H1 (cell line): ENCODE measurements around the gene TRIM71. TPM values are rescaled to one million over a fixed set of nuclear protein-coding genes. Genes with fewer than 3 reads are reported as not detected.

Experiments used
- CTCF ChIA-PET: fragments of 300-600 bp; sonication (Branson Sonifier 250); formaldehyde crosslinking; loops from one replicate; lab custom pipeline; 2021; ENCODE audit not compliant: partially characterized antibody; lab: Charles Lee
- POLR2A ChIA-PET: fragments of 300-600 bp; sonication (Branson Sonifier 250); formaldehyde crosslinking; loops from one replicate; lab custom pipeline; 2021; ENCODE audit warnings: inconsistent platforms; ENCODE audit not compliant: partially characterized antibody; lab: Charles Lee
- DNase-seq, 2 experiments: peaks; one replicate each; pipeline versions ENCODE4 v3.0.0 to v3.0.0-alpha.2; 2010 to 2022; ENCODE audit warnings: low spot score in 2 of 2, low read depth in 1 of 2, mixed read lengths in 1 of 2
- FAIRE-seq: peaks from 2 replicates; lab custom pipeline; 2011; peaks lifted over from hg19 to GRCh38; lab: Jason Lieb, UNC
- H2AFZ ChIP-seq: 2 replicates; pipeline ENCODE4 v1.8.1; 2012; ENCODE audit warnings: low read length, inconsistent platforms
- H2AK5ac ChIP-seq: 2 replicates; pipeline ENCODE4 v1.6.1; 2013; ENCODE audit warnings: low read depth, low read length
- H2BK120ac ChIP-seq: replicated peaks from 2 replicates; pipeline ENCODE3; 2013; ENCODE audit warnings: low read depth, low read length, inconsistent platforms
- H2BK12ac ChIP-seq: 2 replicates; pipeline ENCODE4 v1.6.1; 2013; ENCODE audit warnings: low read depth, low read length
- H2BK15ac ChIP-seq: 2 replicates; pipeline ENCODE4 v1.6.1; 2013; ENCODE audit warnings: low read length
- H2BK20ac ChIP-seq: 2 replicates; pipeline ENCODE4 v1.6.1; 2013; ENCODE audit warnings: low read length
- H2BK5ac ChIP-seq: 2 replicates; pipeline ENCODE4 v1.6.1; 2013; ENCODE audit warnings: low read depth, low read length
- H3K14ac ChIP-seq: 2 replicates; pipeline ENCODE4 v1.6.1; 2013; ENCODE audit warnings: inconsistent platforms; ENCODE audit not compliant: insufficient read length
- H3K18ac ChIP-seq: 2 replicates; pipeline ENCODE4 v1.6.1; 2013; ENCODE audit warnings: low read length; ENCODE audit errors: extremely low read depth
- H3K23ac ChIP-seq: 2 replicates; pipeline ENCODE4 v1.6.1; 2013; ENCODE audit warnings: inconsistent platforms; ENCODE audit not compliant: insufficient read length
- H3K23me2 ChIP-seq: 2 replicates; pipeline ENCODE4 v1.6.1; 2013; ENCODE audit warnings: low read depth, low read length
- H3K27ac ChIP-seq: 2 replicates; pipeline ENCODE4 v1.6.1; 2011; ENCODE audit warnings: low read depth, low read length, inconsistent platforms
- H3K27me3 ChIP-seq, 4 experiments: replicated peaks in 1 of 4; 1 replicate in 1 of 4; 2 replicates in 3 of 4; pipeline versions ENCODE4 v1.6.1 to v1.8.1; 2011 to 2013; ENCODE audit warnings: low read length in 3 of 4, mild to moderate bottlenecking in 3 of 4, inconsistent platforms in 2 of 4, mixed read lengths in 2 of 4, moderate library complexity in 1 of 4; ENCODE audit not compliant: control insufficient read depth in 3 of 4, insufficient read depth in 3 of 4; ENCODE audit errors: extremely low read depth in 1 of 4
- H3K36me3 ChIP-seq, 4 experiments: 2 replicates each; pipeline versions ENCODE4 v1.6.1 to v1.8.1; 2011 to 2013; ENCODE audit warnings: mild to moderate bottlenecking in 4 of 4, low read length in 3 of 4, moderate library complexity in 2 of 4, control low read depth in 1 of 4, inconsistent platforms in 1 of 4; ENCODE audit not compliant: insufficient read depth in 4 of 4, control insufficient read depth in 2 of 4
- H3K4ac ChIP-seq: replicated peaks from 2 replicates; pipeline ENCODE3; 2013; ENCODE audit warnings: low read length, low read depth, mixed read lengths, inconsistent platforms; ENCODE audit not compliant: insufficient read length
- H3K4me1 ChIP-seq, 4 experiments: replicated peaks in 1 of 4; 1 replicate in 1 of 4; 2 replicates in 3 of 4; pipeline versions ENCODE4 v1.6.1 to v1.8.1; 2011 to 2013; ENCODE audit warnings: low read length in 3 of 4, inconsistent platforms in 2 of 4, mixed read lengths in 1 of 4; ENCODE audit not compliant: insufficient read depth in 4 of 4, control insufficient read depth in 3 of 4
- H3K4me2 ChIP-seq, 2 experiments: 2 replicates each; pipeline versions ENCODE4 v1.6.1 to v1.8.1; 2011 to 2013; ENCODE audit warnings: low read depth in 2 of 2, low read length in 2 of 2, control low read depth in 1 of 2, inconsistent platforms in 1 of 2, mild to moderate bottlenecking in 1 of 2; ENCODE audit not compliant: insufficient read depth in 1 of 2
- H3K4me3 ChIP-seq, 4 experiments: fragments of 200-600, 300-600 bp in 1 of 4; sonication (generic), shearing (Covaris generic), sonication (Bioruptor Twin) in 1 of 4; 2 replicates each; pipeline versions ENCODE4 v1.5.1 to v1.8.1; 2011 to 2016; ENCODE audit warnings: low read length in 4 of 4, low read depth in 3 of 4, control low read depth in 2 of 4, inconsistent platforms in 2 of 4, mild to moderate bottlenecking in 2 of 4, mixed read lengths in 1 of 4, moderate library complexity in 1 of 4; ENCODE audit not compliant: insufficient read depth in 2 of 4; ENCODE audit errors: extremely low read depth in 1 of 4
- H3K56ac ChIP-seq: replicated peaks from 2 replicates; pipeline ENCODE3; 2013; ENCODE audit warnings: low read depth, mild to moderate bottlenecking, mixed read lengths, low read length, inconsistent platforms; ENCODE audit not compliant: insufficient read length
- H3K79me1 ChIP-seq: 2 replicates; pipeline ENCODE4 v1.6.1; 2013; ENCODE audit warnings: low read depth, low read length, control low read depth
- H3K79me2 ChIP-seq, 2 experiments: 2 replicates each; pipeline versions ENCODE4 v1.6.1 to v1.8.1; 2012 to 2013; ENCODE audit warnings: low read length in 2 of 2, mild to moderate bottlenecking in 2 of 2, inconsistent platforms in 1 of 2; ENCODE audit not compliant: insufficient read depth in 2 of 2, control insufficient read depth in 1 of 2
- H3K9ac ChIP-seq, 4 experiments: replicated peaks in 1 of 4; 1 replicate in 1 of 4; 2 replicates in 3 of 4; pipeline versions ENCODE4 v1.6.1 to v1.8.1; 2011 to 2013; ENCODE audit warnings: low read depth in 3 of 4, low read length in 3 of 4, control low read depth in 2 of 4, mild to moderate bottlenecking in 2 of 4, moderate library complexity in 2 of 4, inconsistent platforms in 1 of 4; ENCODE audit errors: extremely low read depth in 1 of 4
- H3K9me3 ChIP-seq, 2 experiments: 2 replicates each; pipeline versions ENCODE4 v1.6.1 to v1.8.1; 2012 to 2013; ENCODE audit warnings: mild to moderate bottlenecking in 2 of 2, moderate library complexity in 2 of 2, control low read depth in 1 of 2, inconsistent platforms in 1 of 2, low read depth in 1 of 2, low read length in 1 of 2, mixed read lengths in 1 of 2; ENCODE audit not compliant: insufficient read depth in 2 of 2
- H4K20me1 ChIP-seq, 2 experiments: replicated peaks in 1 of 2; 2 replicates each; pipeline versions ENCODE3 to v1.8.1; 2011 to 2013; ENCODE audit warnings: inconsistent platforms in 2 of 2, low read length in 2 of 2, mild to moderate bottlenecking in 1 of 2; ENCODE audit not compliant: insufficient read depth in 2 of 2, control insufficient read depth in 1 of 2
- H4K5ac ChIP-seq: 2 replicates; pipeline ENCODE4 v1.6.1; 2013; ENCODE audit warnings: low read length, low read depth, mixed read lengths, inconsistent platforms; ENCODE audit not compliant: insufficient read length
- H4K8ac ChIP-seq: 2 replicates; pipeline ENCODE4 v1.8.0; 2013; ENCODE audit warnings: mild to moderate bottlenecking, moderate library complexity, low read length, inconsistent platforms; ENCODE audit not compliant: insufficient read depth; ENCODE audit errors: extremely low read depth
- H4K91ac ChIP-seq: replicated peaks from 2 replicates; pipeline ENCODE3; 2013; ENCODE audit warnings: low read length, mixed read lengths, inconsistent platforms; ENCODE audit not compliant: insufficient read length
- ASH2L ChIP-seq: fragments of 200-600, 300-600 bp; sonication (generic); IDR thresholded peaks from one replicate; pipeline ENCODE4 v1.7.1; 2017; ENCODE audit warnings: low read length
- EGR1 ChIP-seq: IDR thresholded peaks from 2 replicates; pipeline ENCODE4 v1.6.1; 2011; ENCODE audit warnings: low read depth, low read length, borderline replicate concordance
- TAF1 ChIP-seq: IDR thresholded peaks from 2 replicates; pipeline ENCODE4 v1.6.1; 2011; ENCODE audit warnings: mild to moderate bottlenecking, low read depth, low read length
- WGBS, 2 experiments: shearing (Covaris generic) in 1 of 2; methylation state at CpG; one replicate each; pipeline versions ENCODE4 v1.1.6 to v1.1.7; 2013 to 2015; ENCODE audit warnings: low lambda C conversion rate in 2 of 2, mixed read lengths in 2 of 2, inconsistent platforms in 1 of 2, low coverage in 1 of 2, missing lambda C conversion rate in 1 of 2; ENCODE audit not compliant: insufficient replicate concordance in 2 of 2, insufficient coverage in 1 of 2, insufficient read length in 1 of 2; ENCODE audit errors: extremely low coverage in 1 of 2, missing lambda C conversion rate in 1 of 2; 5-methylcytosine and 5-hydroxymethylcytosine counted together
- polyA plus RNA-seq, 7 experiments: library from polyadenylated mRNA; depleted of rRNA in 3 of 7; stranded (reverse) in 5 of 7; unstranded in 2 of 7; fragments of >200 nt in 5 of 7; fragments of 200-250 nt in 2 of 7; gene quantifications; 1 replicate in 5 of 7; 2 replicates in 1 of 7; 4 replicates in 1 of 7; pipeline versions ENCODE4 v1.2.1 to v1.2.3, GENCODE V29; 2011 to 2013; ENCODE audit warnings: missing spikeins in 2 of 7, mixed read lengths in 2 of 7
- total RNA-seq: library from RNA; stranded (reverse); fragmentation: NEBNext Ultra II Directional; extraction: Animal tissue kit (Norgen Biotek cat#: 25700); gene quantifications from 2 replicates; pipeline ENCODE4 v1.2.1, GENCODE V29; 2021

The TRIM71 gene
- total and polyA plus RNA-seq, 2 of the 8 experiments (the other 6 are each of a cell fraction or from before 2014, with no cell fraction given) = 53.7 to 293 TPM

- peak overlapping the region; percentile 25 to 79 (median 63); a peak in 6 of 7 replicates for H3K9ac ChIP-seq
- DNase-seq (no peak), FAIRE-seq (no peak)
- peaks cover 5 to 15% of the 10 kb centered on the region in 2 experiments for H4K20me1 ChIP-seq
- peak overlapping the region; percentile 86 for H3K18ac ChIP-seq
- peak overlapping the region; percentile 46 to 94 (median 78) for H3K4me3 ChIP-seq
- peak overlapping the region; percentile 7; the same call in 1 of the 2 replicates for H2AK5ac ChIP-seq
- H3K14ac ChIP-seq = no peak overlapping the region
- H2BK12ac ChIP-seq = peak overlapping the region; percentile 18; the same call in 1 of the 2 replicates
- H3K4me1 ChIP-seq = peaks cover 9 to 27% (median 11%) of the 10 kb centered on the region in 4 experiments; a peak in 6 of 7 replicates
- no peak overlapping the region for H3K23ac ChIP-seq
- H3K27ac ChIP-seq = peak overlapping the region; percentile 47
- H3K4ac ChIP-seq = peak overlapping the region; percentile 93
- H3K79me2 ChIP-seq = peaks cover 40 to 84% of the 10 kb centered on the region in 2 experiments
- peak overlapping the region; percentile 52 for H2BK120ac ChIP-seq
- WGBS, 2 experiments = 0% methylated on average over 18 of the region's 21 CpGs; no CpG with 5 or more reads in 1 of the 2 experiments
- ChIA-PET CTCF (interaction anchor here (1.0 to 4.5 kb wide), 3 partner anchors 25 to 54 kb away, joined by 4 to 25 read pairs (median 5); no protein-coding TSS in a partner anchor), POLR2A (interaction anchor here (0.7 to 15.1 kb wide), 36 partner anchors 8 to 131 kb away, joined by 3 to 230 read pairs (median 5); partner anchors contain the start of gene CNOT10)
- TF ChIP-seq EGR1 = 0 out of 2 replicates have a peak, but pooled peaks have one; percentile 18
- TF ChIP-seq ASH2L = peak; percentile 0
- no peak for TF ChIP-seq TAF1
- peak overlapping the region; percentile 84 for H4K91ac ChIP-seq
- H3K4me2 ChIP-seq = peak overlapping the region; percentile 74 to 75
- no peak overlapping the region for H2AFZ ChIP-seq
- H2BK20ac ChIP-seq = peak overlapping the region; percentile 67; the same call in 1 of the 2 replicates
- H4K8ac ChIP-seq = peak overlapping the region; percentile 54; the same call in 1 of the 2 replicates
- peaks cover 24 to 36% (median 29%) of the 10 kb centered on the region in 4 experiments for H3K36me3 ChIP-seq
- no peaks in the 10 kb centered on the region for H3K9me3 ChIP-seq
- peak overlapping the region; percentile 84 for H4K5ac ChIP-seq
- H3K79me1 ChIP-seq = no peaks in the 10 kb centered on the region; the same call in 1 of the 2 replicates
- peak overlapping the region; percentile 93; the same call in 1 of the 2 replicates for H2BK5ac ChIP-seq
- H3K27me3 ChIP-seq = no peaks in the 10 kb centered on the region
- peaks cover 5% of the 10 kb centered on the region; the same call in 1 of the 2 replicates for H3K23me2 ChIP-seq
- H2BK15ac ChIP-seq = no peak overlapping the region
- H3K56ac ChIP-seq = peak overlapping the region; percentile 66
Observed at GRCh38 chr3:32815841-32816438, 1.9 kb upstream of the TRIM71 start.
